Activated naive CD4-positive, alpha-beta T cell treated with anti-CD3 and anti-CD28 coated beads, Interleukin-2, amount 50 U/mL, for 72 hours (primary cell): Measurements from ENCODE around the gene VAMP8. TPM values are rescaled to one million over a fixed set of nuclear protein-coding genes. Genes with fewer than 3 reads are reported as not detected.
"Not testable (repeated sequence)": the region's sequence is repeated elsewhere in the genome, so short reads cannot be mapped to it uniquely, and the experiment has no call there.

Experiments used
- ATAC-seq, 2 donors: fragments of 150-1000 bp; cut with Tn5 transposase; 2 replicates each; pipeline ENCODE4 v1.10.0; 2021; ENCODE audit warnings: mild to moderate bottlenecking in 2 of 2, moderate library complexity in 2 of 2
- DNase-seq, 2 donors: peaks; one replicate each; pipeline ENCODE4 v3.0.0; 2021 to 2022; ENCODE audit warnings: low spot score in 2 of 2
- H3K27ac Mint-ChIP-seq, 2 donors: one replicate each; pipeline ENCODE4 v1.8.0; 2022; ENCODE audit warnings: mild to moderate bottlenecking in 2 of 2, mixed read lengths in 2 of 2
- H3K36me3 Mint-ChIP-seq, 2 donors: one replicate each; pipeline ENCODE4 v1.8.0; 2022; ENCODE audit warnings: mixed read lengths in 2 of 2
- H3K9me3 Mint-ChIP-seq, 2 donors: one replicate each; pipeline ENCODE4 v1.8.0; 2022; ENCODE audit warnings: mixed read lengths in 2 of 2
- total RNA-seq, 2 donors: library from RNA; stranded (reverse); gene quantifications; one replicate each; pipeline ENCODE4 v1.2.3, GENCODE V29; 2022

The VAMP8 gene
- total RNA-seq, 2 donors from 2014 or later: 119 to 135 TPM

DNA sequence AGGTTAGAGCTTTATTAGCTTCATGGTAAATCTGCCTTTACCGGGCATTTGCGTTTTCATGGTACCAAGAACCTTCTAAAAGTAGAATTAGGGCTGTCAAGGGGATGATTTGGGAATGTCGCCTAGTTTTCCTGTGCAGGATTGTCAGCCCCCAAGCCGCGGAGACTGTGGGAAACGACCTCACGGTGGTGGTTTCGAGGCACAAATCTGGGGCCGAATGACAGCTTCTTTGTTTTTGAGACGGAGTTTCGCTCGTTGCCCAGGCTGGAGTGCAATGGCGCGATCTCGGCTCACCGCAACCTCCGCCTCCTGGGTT lies 38.0 kb downstream of the VAMP8 start:
- no peak for DNase-seq
- H3K36me3 Mint-ChIP-seq: peaks cover 17 to 18% of the 10 kb centered on the region in 2 donors
- H3K27ac Mint-ChIP-seq: peak overlapping the region in 1 of 2 donors; percentile 93
- no peaks in the 10 kb centered on the region for H3K9me3 Mint-ChIP-seq
- no peak for ATAC-seq

DNA sequence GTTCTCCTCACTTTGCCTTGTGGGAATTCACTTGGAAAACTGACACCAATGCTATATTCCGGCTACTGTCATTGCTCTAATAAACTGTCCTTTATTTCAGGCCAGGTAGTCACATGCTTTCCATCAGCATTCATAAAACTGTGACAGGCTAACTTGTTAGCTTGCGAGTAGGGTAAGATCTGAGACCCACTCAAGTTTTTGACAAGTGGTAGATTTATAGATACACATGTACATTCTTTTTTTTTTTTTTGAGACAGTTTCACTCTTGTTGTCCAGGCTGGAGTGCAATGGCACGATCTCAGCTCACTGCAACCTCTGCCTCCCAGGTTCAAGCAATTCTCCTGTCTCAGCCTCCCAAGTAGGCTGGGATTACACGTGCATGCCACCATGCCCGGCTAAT lies 40.3 kb downstream of the VAMP8 start:
- peak overlapping the region; percentile 15 to 93 for H3K27ac Mint-ChIP-seq
- H3K9me3 Mint-ChIP-seq, ATAC-seq, DNase-seq: not testable (repeated sequence)
- peaks cover 11 to 12% of the 10 kb centered on the region in 2 donors for H3K36me3 Mint-ChIP-seq

DNA sequence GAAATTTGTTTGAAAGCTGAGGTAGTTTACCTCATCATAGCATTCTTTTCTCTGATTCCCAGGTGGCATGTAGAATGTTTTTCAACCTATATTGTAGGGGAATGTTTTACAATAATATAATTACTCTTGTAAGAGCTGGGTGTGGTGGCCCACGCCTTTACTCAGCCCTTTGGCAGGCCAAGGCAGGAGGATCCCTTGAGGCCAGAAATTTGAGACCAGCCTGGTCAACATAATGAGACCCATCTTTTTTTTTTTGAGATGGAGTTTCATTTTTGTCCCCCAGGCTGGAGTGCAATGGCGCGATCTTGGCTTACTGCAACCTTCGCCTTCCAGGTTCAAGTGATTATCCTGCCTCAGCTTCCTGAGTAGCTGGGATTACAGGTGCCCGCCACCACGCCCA lies 42.2 kb downstream of the VAMP8 start:
- Mint-ChIP-seq H3K27ac (no peak overlapping the region), H3K36me3 (peaks cover 16 to 24% of the 10 kb centered on the region in 2 donors), H3K9me3 (no peaks in the 10 kb centered on the region)
- ATAC-seq (no peak), DNase-seq (no peak)

DNA sequence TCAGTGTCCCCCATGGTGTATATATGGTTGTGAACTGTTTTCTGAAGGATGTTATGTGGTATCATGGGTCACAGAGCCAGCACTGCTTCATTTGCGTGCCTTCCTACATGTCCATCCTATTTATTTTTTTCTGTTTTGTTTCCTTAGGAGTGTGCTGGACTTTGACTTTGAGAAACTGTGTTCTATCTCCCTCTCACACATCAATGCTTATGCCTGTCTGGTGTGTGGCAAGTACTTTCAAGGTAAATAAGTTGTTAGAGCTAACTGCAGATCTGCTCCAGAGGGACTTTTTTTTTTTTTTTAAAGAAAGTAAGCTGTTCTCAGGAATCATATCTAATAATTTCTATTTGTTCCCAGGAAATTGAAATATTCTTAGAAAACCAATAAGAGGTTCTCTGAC lies 44.0 kb downstream of the VAMP8 start:
- DNase-seq: no peak
- no peak overlapping the region for H3K27ac Mint-ChIP-seq
- H3K36me3 Mint-ChIP-seq: peaks cover 10 to 26% of the 10 kb centered on the region in 2 donors
- ATAC-seq: no peak
- no peaks in the 10 kb centered on the region for H3K9me3 Mint-ChIP-seq

DNA sequence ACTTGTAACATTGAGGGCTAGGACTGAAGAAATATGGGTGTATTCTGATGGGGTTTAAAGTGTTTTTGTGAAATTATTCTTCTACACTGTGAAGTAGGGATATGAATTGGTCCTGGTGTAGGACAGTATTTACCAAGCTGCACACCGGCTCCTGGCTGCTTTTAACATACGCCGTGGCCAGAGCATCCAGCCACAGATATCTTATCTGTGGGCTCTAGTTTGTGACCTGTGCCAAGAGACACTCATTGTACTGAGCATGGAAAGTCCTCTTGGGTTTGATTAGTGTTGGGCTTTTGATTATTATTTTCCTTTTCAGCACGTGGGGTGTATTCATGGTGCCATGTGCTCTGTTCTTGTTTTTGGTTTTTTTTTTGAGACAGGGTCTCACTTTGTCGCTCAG lies 46.6 kb downstream of the VAMP8 start:
- Mint-ChIP-seq H3K27ac (peak overlapping the region; percentile 36 to 51), H3K36me3 (peaks cover 4 to 26% of the 10 kb centered on the region in 2 donors), H3K9me3 (no peaks in the 10 kb centered on the region)
- DNase-seq (no peak), ATAC-seq (no peak)

DNA sequence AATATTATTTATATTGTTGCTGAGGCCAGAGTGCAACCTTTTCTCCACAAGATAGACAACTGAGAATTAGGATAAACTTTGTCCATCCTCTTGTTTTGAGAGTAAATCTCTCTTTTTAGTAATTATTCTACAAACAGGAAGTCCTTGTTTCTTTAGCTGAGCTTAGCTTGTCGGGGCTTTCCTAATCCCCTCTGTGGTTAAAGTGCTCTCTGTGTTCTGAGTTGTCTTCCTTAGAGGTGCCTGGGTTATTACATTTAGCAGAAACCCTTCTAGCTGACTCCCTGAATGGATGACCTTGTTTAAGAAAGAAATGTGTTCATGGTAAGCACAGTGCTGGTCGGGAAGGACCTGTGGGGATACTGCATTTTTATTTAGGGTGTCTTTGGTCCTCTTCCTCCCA lies 51.3 kb downstream of the VAMP8 start:
- DNase-seq (no peak), ATAC-seq (peak; percentile 47 to 75)
- Mint-ChIP-seq H3K9me3 (no peaks in the 10 kb centered on the region), H3K36me3 (peaks cover 7 to 33% of the 10 kb centered on the region in 2 donors), H3K27ac (peak overlapping the region; percentile 61 to 76)

DNA sequence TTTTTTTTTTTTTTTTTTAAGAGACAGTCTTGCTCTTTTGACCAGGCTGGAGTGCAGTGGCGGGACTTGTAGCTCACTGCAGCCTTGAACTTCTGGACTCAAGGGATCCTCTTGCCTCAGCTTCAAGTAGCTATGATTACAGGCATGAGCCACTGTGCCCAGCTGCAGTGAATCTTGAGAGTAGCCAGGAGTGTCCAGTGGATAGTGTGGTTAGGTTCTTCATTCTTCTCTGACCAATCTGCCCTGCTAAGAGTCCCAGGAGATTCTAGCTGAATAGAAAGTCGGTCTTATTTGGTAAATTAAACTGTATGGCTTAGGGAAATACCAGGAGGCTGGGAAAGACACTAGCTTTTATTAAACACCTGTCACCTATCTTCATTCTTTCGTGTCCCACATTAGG lies 53.9 kb downstream of the VAMP8 start:
- H3K27ac Mint-ChIP-seq: peak overlapping the region in 1 of 2 donors; percentile 2
- no peak for DNase-seq
- ATAC-seq: no peak
- H3K36me3 Mint-ChIP-seq: peaks cover 10 to 16% of the 10 kb centered on the region in 2 donors
- H3K9me3 Mint-ChIP-seq: no peaks in the 10 kb centered on the region

Other genes with a start within 250 kb of the VAMP8 start
- gene TGOLN2, start 249.6 kb upstream of the VAMP8 start, total RNA-seq: 100 to 1,000 TPM in 1 of 2 donors, 10 to 100 TPM in 1; 92.2 to 112 TPM
- 10 to 100 TPM; 20.2 to 27.7 TPM for gene RETSAT, start 223.1 kb upstream of the VAMP8 start, total RNA-seq
- gene ELMOD3, start 222.8 kb upstream of the VAMP8 start, total RNA-seq: 10 to 100 TPM; 11.9 to 30.1 TPM
- 10 to 100 TPM; 38.0 to 39.8 TPM for gene CAPG, start 167.2 kb upstream of the VAMP8 start, total RNA-seq
- gene SH2D6, start 158.9 kb upstream of the VAMP8 start, total RNA-seq: 1 to 10 TPM in 1 of 2 donors, under 1 TPM in 1; 0.55 to 2.5 TPM
- gene MAT2A, start 38.4 kb upstream of the VAMP8 start, total RNA-seq: 100 to 1,000 TPM; 271 to 281 TPM
- gene GGCX, start 16.1 kb upstream of the VAMP8 start, total RNA-seq: 10 to 100 TPM; 21.2 to 21.5 TPM
- gene VAMP5, start 6.8 kb downstream of the VAMP8 start, total RNA-seq: 10 to 100 TPM; 50.6 to 68.0 TPM
- gene RNF181, start 18.2 kb downstream of the VAMP8 start, total RNA-seq: 100 to 1,000 TPM; 128 to 163 TPM
- gene TMEM150A, start 25.1 kb downstream of the VAMP8 start, total RNA-seq: 1 to 10 TPM in 1 of 2 donors, under 1 TPM in 1; 0.91 to 3.1 TPM
- 10 to 100 TPM; 28.8 to 38.9 TPM for gene C2orf68, start 34.5 kb downstream of the VAMP8 start, total RNA-seq
- gene USP39, start 38.6 kb downstream of the VAMP8 start, total RNA-seq: 100 to 1,000 TPM in 1 of 2 donors, 10 to 100 TPM in 1; 70.7 to 105 TPM
- not detected for gene SFTPB, start 90.6 kb downstream of the VAMP8 start, total RNA-seq
- 10 to 100 TPM; 24.0 to 31.8 TPM for gene GNLY, start 116.8 kb downstream of the VAMP8 start, total RNA-seq
- gene ATOH8, start 176.4 kb downstream of the VAMP8 start, total RNA-seq: not detected